GM19328 (cell line): ENCODE data around the gene PCNX3.
A peak's percentile ranks its signal among the peaks of the same experiment; 100 is the strongest.

Experiments used
- ATAC-seq: cut with Tn5 transposase; IDR thresholded peaks from one replicate; pipeline ENCODE4 v1.9.1; 2021; ENCODE audit warnings: mild to moderate bottlenecking, moderate library complexity; ENCODE audit not compliant: unreplicated experiment

Gene PCNX3

DNA sequence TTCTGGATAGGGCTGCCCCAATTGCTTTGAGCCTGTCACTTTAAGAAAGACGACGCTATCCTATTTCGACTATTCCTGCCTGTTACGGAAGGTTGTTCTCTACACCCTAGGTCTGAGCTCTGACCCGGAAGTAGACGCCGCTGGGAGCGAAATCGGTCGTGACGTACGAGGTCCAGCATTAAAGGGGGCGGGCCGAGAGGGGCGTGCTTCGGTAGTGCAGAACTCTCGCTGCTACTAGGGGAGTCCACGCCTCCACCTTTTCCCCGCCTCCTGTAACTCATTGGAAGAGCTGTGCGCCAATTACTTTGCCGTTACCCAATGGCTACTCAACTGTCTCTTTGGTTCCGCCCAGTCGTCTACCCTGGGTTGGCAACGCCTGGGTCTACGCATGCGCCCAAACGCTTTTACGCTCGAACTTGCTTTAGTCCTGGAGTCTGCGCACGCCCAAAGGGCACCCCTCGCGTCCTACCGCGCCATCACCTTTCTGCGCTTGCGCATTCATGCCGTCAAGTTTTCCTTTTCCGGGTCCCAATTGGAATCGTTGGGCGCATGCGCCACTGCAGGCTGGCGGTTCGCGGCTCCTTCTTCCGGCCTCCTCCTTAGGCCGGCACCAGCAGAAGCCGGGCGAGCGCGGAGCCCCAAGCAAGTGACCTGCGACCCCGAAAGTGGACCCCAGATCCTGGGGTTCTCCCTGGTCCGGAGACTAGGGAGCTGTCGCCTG is at the start of gene PCNX3:
Gene PCNX3, plus strand, starts transcription at position 548 of the 721 bp plus-strand sequence. CDS start 536 bp downstream, outside the sequence.
- ATAC-seq: peak; percentile 81

GRCh38 chr11:65569164-65569972 is 46.2 kb upstream of the PCNX3 start:
- ATAC-seq: no peak

- peak; percentile 57 for ATAC-seq
These were observed 45.3 kb upstream of the PCNX3 start, which contains the start of gene ZNRD2 for GRCh38 chr11:65569973-65570918. Gene ZNRD2, plus strand, starts transcription at chr11:65570477. Its CDS starts 15 bp downstream, at chr11:65570492.

- ATAC-seq: no peak
These were observed 44.2 kb upstream of the PCNX3 start for GRCh38 chr11:65571420-65571819.

- no peak for ATAC-seq
These were observed 43.6 kb upstream of the PCNX3 start for GRCh38 chr11:65571940-65572339.

DNA sequence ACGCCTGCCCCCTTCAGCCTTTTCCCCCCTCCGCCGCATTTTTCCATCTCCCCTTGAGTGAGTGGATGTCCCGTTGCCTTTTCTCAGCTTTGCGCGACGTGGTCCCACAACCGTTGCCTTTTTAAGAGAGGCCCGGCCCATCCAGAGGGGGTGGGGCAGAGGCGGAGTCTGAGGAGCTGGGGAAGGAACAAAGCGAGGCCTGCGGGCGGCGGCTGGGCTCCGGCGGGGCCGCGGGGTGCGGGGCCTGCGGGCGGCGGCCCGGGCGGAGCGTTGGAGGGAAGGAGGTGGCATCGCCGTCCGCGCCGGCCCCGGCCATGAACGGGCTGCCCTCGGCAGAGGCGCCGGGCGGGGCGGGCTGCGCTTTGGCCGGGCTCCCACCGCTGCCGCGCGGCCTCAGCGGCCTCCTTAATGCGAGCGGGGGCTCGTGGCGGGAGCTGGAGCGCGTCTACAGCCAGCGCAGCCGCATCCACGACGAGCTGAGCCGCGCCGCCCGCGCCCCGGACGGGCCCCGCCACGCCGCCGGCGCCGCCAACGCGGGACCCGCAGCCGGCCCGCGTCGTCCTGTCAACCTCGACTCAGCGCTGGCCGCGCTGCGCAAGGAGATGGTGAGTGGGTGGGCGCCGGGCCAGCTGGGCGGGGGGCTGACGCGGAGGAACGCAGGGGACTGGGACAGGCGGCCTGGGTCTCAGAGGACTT is 43.1 kb upstream of the PCNX3 start, which contains the start of gene FAM89B:
Gene FAM89B, plus strand, starts transcription at position 183 of the 696 bp plus-strand sequence. Its CDS starts 132 bp downstream, at position 315.
- ATAC-seq: no peak

DNA sequence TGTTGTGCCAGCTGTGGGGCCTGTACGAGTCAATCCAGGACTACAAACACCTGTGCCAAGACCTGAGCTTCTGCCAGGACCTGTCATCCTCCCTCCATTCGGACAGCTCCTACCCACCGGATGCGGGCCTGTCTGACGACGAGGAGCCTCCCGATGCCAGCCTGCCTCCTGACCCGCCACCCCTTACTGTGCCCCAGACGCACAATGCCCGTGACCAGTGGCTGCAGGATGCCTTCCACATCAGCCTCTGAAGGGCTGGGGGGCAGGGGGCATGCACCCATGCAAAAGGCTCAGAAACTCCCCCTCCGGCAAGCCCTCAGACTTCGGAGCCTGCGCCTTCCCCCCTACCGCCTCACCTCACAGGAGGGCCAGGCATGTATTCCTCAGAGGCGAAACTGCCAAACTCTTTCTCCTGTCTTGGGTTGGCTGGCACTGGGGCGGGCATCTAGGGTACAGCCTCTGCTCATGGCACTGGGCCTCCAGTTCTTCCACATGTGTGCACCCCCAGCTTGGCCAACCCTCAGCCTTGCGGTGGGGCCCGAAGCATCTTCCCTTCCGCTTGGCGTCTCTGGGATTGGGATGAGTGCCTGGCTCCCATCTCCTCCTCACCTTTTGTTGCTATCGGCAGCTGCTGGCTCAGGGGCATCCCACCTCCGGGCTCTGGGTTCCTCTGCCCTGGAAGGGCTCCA is 42.0 kb upstream of the PCNX3 start:
- ATAC-seq: no peak

DNA sequence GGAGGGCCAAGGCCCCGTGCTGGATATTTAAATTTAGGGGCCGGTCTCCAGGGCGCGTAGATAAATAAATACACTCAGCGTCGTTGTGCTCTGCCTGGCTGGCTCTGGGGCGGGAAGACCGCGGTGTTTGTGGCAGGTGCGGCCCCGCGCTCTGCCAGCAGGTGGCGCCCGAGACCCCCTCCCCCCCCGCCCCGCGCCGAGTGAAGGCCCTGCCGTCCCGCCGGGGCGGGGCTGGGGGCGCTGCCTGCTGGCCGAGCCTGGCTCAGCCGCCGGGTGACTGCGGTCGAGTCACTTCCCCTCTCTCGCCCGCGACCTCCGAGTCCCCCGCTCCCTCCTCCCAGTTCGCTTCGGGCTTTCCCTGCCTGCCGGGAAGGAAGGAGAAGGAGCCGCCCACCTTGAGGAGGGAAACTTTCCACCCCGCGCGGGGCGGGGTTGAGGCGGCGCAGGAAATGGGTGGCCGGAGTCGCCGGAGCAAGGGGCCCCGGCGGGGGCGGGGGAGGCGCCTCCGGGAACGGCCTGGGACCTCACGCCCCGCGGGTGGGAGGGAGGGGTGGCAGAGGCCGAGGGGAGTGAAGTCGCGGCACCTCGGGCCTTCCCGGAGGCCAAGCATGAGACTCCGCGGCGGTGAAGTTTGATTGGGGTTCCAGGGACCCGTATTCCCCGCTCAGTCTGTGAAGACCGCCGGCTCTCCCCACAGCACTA is 41.3 kb upstream of the PCNX3 start:
- peak; percentile 31 for ATAC-seq

GRCh38 chr11:65574811-65575567 is 40.6 kb upstream of the PCNX3 start:
- ATAC-seq: no peak

- ATAC-seq: no peak
These were observed 39.9 kb upstream of the PCNX3 start, which contains the start of gene EHBP1L1 for GRCh38 chr11:65575568-65576231. Gene EHBP1L1, plus strand, starts transcription at chr11:65576053. Its CDS starts 250 bp downstream, at chr11:65576303.

GRCh38 chr11:65576232-65576866 is 39.2 kb upstream of the PCNX3 start:
- ATAC-seq: no peak

DNA sequence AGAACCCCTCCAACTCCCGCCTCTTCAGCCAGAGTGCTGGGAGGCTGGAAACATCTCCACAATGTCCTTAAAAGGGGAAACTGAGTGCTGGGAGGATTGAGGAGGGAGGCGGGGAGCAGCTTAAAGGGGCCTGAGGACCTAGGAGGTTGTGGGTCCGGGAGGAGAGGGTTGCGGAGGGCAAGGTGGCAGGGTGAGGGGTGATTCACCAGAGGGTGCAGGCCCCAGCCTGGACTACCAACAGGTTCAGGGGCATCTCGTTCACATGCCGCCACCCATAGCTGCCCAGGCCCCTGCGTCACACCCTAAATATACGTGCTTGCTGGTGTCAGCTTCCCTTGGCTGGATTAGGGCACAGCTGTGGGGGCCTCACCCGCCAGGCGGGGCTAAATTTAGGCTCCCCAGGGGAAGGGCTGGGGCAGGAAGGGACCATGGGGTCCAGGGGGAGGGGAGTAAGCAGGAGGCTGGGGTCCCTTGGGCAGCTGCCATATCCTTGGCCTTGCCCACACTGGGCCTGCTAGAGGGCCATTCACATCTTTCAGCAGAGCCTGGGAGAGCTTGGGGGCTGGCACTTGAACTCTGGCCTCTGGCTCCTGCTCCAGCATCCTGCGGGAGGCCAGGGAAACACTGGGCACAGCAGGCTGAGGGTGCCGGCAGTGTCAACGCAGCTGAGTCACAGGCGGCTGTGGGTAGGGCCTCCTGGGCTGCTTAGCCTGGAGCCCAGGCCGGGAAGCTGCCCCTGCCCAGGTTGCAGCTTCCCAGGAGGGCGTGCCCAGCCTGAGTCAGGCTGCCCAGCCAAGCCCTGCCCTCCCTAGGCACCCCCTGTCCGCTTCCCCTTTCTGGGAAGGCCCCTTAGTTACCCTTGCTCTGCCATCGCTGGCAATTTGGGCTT is 38.5 kb upstream of the PCNX3 start:
- ATAC-seq: no peak

GRCh38 chr11:65577756-65578109 is 37.8 kb upstream of the PCNX3 start:
- no peak for ATAC-seq

GRCh38 chr11:65578134-65578533 is 37.4 kb upstream of the PCNX3 start:
- no peak for ATAC-seq

GRCh38 chr11:65578667-65579066 is 36.9 kb upstream of the PCNX3 start:
- no peak for ATAC-seq

DNA sequence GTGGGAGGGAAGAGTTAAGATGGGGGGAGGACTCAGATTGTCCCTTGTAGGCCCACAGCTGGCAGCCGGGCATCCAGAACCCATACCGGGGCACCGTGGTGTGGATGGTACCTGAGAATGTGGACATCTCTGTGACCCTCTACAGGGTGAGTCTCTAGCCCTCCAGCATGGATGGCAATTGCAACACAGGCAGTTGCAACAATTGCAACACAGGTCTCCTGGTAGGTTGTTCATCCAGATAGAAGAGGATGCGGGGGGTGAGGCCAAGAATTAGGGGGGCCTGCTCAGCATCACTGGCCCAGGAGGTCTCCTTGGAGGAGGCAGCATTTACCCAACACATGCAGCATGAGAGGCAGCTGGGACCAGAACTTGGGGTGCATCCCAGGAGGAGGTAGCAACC is 36.3 kb upstream of the PCNX3 start:
- ATAC-seq: no peak
